GM21367 (cell line): ENCODE data around the gene FGF12.

Experiments
- ATAC-seq: cut with Tn5 transposase; IDR thresholded peaks from one replicate; pipeline ENCODE4 v1.9.1; 2021; ENCODE audit not compliant: unreplicated experiment

Gene FGF12

DNA sequence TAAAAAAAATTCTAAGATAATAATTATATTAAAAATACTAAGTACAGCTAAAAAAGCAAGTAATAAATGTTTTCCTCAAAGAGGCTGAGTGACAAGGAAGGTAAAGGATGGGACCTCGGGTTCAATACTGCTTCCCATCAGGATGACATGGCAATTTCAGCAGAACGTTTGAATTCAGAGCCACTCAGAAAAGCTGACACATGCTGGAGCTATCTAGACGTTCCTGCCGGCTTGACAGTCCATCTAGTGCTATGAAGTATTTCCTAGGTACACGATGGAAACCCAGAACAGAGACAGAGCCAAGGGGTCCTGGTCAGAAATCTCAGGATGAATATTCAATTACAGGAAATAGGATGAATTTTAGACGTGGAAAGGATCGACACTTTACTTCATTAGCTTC is 361.8 kb downstream of the FGF12 start:
- no peak for ATAC-seq

DNA sequence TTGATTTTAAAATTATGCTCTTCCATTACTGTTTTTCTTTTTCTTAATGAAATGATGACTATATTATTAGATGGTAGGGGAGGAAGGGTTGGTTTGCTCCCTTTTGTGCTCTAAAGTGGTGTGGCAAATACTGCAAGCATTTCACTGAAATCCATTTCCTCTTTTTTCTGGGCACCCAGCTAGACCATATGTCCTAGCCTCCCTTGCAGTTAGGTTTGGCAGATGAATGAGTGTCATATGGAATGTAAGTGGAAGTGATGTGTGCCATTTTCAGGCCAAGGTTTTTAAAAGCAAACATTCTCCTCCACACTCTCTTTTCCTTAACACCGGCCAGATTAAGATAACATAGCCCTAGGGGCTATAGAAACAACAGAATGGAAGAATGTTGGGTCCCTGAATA is 363.0 kb downstream of the FGF12 start:
- no peak for ATAC-seq

DNA sequence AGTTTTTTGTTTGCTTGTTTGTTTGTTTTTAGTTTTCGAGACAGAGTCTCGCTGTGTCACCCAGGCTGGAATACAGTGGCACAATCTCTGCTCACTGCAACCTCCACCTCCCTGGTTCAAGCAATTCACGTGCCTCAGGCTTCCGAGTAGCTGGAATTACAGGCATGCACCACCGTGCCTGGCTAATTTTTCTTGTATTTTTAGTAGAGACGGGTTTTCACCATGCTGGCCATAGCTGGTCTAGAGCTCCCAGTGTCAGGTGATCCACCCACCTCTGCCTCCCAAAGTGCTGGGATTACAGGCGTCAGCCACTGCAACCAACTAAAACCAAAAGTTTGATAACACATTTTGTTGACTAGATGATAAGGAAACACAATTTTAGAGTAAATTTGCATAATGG is 372.7 kb downstream of the FGF12 start:
- no peak for ATAC-seq

DNA sequence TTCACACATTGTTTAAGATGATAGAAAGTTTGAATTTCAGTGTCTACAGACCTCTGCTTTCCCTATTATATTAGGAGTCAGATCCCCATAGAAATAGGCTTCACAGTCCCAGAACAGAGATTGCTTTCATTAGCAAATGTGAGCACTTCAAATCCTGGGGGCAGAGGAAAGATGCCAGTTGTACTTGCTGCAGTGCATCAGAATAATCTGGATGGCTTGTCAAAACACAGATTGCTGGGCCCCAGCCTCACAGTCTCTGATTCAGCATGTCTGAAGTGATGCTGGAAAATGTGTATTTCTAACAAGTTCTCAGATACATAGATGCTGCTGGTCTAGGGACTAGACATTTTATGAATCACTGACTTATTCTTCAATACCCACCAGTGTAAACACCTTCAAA is 375.2 kb downstream of the FGF12 start:
- ATAC-seq, result no peak

DNA sequence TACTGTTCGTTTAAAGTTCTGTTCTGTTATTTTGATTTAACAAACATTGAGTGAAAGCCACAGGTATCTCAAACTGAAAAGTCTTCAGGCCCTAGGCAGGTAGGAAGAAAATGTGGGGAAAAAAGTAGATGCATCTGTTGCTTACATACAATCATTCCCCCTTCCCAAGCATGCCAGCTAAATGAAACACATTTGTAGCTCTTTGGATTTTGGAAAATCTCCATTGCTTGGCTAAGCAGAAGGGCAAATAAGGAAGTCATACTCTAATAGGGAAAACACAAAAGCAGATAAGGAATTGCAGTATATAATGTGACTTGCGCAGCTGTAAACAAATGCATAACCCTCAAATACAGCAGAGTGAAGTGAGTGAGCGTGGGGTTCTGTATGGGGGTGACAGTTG is 375.9 kb downstream of the FGF12 start:
- ATAC-seq, result no peak

DNA sequence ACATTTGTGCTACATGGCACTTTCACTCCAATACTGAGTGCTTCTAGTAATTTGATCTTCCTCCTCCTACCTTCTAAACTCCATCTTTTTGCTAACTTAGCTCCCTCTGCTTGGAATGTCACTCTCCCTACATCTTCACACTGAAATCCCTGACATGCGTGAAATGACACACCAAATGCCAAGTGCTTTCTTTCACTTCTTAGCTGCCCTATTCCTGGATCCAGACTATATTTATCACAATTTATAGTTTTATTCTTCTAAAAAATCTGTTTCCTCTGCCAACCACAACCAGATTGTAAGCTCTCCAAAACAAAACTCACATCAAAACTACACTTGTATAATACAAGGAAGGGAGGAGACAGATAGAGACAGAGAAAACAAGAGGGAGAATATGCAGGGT is 387.3 kb downstream of the FGF12 start:
- no peak for ATAC-seq

DNA sequence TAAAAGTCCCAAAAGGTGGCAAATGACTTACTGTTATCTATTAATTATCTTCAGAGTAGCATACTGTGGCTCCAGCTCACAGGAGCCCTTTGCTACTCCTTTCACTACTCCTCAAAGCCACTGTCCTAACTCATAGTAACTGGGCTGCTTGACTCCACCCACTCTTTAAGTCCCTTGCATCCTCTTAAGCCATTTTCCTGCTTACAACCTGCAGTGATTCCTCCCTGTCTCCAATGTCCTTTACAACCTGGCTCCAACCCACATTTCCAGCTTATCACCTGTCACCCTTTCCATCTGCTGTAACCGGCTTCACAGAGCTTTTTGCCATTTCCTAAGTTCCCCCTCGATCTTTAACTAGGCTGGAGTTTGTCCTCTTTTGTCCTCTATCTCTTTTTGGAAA is 388.1 kb downstream of the FGF12 start:
- ATAC-seq, result no peak

DNA sequence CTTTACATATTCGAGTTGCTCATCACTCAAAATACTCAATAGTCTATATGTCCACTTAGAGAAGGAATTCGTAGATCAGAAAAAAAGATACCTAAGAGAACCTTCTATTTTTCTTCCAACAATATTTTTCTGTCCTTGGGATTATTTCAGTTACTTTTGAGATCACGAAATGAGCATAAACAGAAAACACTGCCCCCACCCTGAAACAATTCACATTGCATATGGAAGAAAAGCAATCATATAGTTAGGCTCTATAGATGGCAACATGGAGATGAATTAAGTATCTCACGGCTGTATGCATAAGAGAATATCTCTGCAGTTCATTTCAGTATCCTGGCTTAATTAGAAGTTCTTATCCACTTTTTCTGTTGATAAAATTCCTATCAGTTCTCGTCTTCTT is 391.1 kb downstream of the FGF12 start:
- no peak for ATAC-seq

DNA sequence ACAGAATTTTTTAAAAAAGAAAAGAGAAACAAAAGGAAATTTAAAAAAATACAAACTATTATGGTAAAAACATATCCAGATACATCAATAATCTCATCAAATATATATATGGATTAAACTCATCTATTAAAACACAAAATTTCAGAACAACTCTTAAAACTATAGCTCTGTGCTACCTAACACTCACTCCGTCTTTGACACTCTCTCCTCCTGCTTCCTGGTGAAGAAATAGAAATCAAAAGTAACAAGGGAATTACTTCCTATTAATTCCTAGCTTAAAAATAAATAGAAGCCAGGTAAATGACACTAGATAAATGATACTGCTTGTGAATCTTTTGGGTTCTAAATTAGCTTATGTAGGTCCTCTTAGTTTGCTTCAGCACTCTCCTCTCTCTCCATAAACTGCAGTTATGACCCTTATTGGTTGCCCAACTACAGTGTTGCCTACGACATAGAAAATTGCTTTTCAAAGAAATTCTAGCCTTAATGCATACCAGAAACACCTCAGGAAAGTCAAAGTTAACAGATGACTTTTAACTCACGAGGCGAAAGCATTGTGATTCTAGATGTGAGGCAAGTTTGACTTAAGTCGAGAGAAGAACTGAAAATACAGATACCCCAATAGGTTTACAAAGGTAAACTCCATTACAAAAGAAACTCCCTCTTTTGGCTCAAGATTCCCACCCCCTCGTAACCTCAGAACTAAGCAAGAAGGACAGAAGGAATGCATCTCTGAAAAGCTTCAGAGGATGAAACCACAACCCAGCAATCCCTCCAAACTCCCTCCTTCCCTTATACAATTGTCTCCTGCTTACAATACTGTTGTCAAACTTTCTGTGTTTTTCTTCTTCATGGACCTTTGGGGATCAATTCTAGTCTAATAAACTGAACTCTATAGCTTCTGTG is 394.7 kb downstream of the FGF12 start:
- no peak for ATAC-seq

DNA sequence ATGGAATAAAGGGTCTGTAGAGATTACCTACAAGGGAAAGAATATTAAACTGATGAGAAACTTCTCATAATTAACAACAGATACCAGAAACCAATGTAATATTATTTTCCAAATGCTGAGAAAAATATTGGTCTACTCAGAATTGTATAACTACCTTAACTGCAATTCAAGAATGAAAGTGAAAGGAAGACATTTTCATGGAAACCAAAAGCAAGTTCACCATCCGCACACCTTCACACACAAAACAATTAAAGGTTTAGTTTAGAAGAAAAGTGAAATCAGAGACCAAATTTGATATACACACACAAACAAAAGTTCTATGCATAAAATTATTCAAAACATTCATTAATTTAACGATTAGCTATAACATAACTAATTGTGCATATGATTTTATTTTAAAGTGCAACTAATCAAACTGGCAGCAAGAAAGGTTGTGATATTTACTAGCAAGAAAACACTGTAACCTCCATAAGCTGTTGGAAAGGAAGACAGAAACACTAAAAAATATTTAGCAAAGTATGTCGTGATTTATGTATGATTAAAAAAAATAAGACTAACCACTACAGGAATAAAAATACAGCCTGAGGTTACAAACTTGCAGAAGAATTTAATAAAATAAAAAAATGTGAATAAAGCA is 395.5 kb downstream of the FGF12 start:
- peak; percentile 45 for ATAC-seq

DNA sequence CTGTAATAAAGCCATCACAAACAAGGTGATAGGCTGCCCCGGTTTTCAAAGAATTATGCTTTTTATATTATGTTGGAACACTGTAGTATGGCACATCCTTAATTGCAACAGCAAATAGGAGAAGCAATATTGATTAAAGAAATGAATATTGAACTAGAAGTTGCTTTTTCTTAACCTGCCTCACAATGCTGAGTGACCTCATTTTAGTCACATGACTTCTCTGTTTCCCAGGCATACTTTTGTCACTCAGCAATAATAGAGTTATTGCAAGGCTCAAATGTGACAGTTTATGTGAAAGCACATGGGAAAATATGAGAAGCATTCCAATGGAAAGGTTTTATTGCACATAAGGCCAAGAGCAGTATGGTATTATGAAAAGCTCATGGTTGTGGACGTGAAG is 400.7 kb downstream of the FGF12 start:
- ATAC-seq, result no peak

DNA sequence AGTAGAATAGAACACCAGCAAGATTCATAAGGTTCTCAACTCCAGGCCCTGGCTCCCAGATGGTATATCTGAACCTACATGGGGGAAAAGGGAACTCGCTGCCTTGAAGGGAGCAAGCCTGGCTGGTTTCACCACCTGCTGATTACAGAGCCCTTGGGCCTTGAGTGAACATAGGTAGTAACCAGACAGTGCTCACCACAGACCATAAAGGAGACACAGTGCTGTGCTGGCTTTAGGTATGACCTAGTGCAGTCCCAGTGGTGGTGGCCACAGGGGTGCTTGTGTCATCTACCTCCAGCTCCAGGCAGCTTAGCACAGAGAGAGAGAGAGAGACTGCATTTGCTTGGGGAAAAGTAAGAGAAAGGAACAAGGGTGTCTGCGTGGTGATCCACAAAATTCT is 409.8 kb downstream of the FGF12 start:
- no peak for ATAC-seq

DNA sequence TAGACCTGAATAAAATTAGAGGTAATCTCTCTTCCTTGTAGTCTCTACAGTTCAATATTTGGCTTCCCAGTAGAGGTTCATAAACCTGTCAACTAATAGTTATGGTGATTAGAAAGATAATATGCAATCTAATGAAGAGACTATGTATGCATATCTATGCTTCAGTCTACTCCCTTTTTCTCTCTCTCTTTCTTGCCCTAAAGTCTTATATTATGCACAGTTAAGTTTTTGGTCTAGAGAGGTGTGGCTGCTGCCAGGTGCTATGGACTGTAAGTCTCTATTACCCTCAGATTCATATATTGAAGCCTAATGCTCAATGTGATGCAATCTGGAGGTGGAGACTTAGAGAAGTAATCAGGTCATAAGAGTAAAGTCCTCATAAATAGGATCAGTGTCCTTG is 413.7 kb downstream of the FGF12 start:
- no peak for ATAC-seq

DNA sequence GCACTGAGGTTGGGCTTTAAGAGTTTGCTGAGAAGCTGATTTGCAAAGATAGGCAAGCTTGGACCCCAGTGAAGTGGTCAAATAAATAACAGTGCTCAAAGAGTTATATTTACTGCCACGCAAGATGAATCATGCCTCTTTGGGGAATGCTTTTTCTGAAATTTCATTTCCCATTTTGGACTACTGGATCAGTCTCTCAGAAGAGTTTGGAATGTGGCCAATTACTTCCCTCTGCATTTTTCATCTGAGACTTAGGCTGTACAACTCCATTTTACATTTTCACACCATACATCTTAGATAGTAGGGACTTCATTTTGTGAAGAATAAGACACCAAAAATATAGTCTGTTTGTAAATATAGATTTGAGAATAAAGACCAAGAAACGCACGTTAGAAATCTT is 419.7 kb downstream of the FGF12 start:
- ATAC-seq, result no peak

DNA sequence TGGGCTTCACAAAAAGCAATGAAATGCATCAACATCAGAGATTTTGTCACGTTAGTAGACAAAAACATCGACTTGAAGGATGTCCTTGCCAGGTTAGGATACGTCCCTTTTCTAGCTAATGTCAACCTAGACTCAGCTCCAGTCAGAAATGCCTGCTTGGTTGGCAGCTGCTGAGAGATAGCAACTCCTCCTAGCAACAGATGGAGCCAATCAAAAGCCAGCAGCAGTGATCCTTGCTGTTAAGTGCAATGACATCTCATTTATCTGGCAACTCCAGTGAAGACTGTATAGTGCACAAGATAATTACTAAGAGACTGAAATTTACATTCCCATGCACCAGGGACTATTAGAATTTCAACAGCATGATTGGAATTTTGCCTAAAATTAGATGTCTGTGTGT is 424.1 kb downstream of the FGF12 start:
- no peak for ATAC-seq

DNA sequence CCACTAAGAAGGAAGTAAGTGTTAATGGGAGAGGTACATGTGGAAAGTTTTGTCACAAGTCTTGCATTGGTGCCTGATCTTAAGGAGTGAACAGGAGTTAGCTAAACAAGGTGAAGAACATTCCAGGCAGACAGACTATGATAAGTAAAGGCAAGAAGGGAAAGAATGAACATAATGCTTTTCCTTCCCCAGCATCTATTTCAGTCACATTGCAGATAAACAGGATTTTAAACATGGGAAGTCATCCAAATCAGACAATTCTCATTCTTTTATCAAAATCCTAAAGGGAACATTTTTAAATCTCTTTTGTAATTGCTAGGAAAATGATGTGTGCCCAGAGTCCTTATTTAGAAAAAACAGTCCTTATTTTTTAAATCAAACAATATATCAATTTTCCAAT is 424.6 kb downstream of the FGF12 start:
- ATAC-seq, result no peak

DNA sequence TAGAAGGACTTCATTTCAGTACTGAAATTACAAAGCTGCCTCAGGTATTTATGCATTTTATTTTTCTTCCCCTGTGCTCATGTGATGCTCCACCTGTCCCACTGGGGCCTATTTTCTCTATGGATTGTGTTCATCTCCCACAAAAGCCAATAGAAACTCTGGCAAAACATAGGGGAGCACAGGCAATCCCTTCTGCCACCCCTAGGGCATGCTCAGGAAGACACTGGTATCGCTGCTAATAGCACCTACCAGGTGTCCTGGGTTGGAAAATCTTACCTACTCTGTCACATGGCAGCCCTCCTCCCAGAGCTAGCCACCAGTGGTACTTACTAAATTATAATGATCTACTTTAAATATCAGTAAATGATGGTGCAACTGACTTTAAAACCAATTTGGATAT is 427.4 kb downstream of the FGF12 start:
- no peak for ATAC-seq

DNA sequence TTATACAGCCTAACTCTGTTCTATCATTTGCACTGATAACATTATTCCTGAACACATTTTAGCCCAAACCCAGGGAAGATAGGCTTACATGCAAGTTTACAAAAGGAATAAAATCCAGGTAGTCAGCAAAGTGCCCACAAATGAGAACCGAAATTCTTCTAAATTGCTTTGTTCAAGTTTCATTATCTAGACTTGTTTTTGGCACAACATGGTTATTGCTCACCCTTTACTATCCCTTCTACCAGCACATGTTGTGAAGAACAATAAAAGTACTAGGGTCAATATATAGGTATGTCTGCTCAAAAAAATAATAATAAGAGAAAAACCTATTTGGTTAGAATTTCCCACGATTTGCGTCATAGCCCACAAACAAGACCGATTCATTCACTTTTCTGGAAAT is 430.5 kb downstream of the FGF12 start:
- ATAC-seq, result no peak

DNA sequence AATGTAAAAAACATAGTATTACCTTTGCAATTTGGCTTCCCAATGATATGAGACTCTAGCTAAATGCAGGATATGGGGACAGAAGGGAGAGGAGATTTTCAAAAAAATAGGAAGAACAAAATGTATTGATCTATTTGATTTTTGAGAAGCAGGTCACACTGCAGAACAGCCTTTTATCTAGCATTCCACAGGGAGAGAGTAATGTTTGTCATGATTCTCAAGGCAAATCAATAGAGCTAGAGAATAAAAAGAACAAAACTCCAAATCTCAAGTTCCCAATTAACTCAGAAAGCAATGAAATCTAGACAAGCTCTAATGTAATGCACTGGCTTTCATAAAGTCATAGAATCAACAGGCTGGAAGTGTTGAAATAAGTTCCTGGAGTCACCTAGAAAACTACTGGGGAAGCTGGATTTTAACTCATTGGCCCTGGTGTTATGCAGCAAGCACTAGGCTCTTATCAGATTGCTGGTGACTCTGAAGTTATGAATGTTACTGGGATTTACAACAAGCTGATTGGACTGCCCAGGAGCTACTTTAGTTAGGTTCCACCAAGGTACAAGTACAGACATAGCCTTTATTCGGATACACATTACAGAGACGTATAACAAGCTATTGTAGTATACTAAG is 442.8 kb downstream of the FGF12 start:
- no peak for ATAC-seq

DNA sequence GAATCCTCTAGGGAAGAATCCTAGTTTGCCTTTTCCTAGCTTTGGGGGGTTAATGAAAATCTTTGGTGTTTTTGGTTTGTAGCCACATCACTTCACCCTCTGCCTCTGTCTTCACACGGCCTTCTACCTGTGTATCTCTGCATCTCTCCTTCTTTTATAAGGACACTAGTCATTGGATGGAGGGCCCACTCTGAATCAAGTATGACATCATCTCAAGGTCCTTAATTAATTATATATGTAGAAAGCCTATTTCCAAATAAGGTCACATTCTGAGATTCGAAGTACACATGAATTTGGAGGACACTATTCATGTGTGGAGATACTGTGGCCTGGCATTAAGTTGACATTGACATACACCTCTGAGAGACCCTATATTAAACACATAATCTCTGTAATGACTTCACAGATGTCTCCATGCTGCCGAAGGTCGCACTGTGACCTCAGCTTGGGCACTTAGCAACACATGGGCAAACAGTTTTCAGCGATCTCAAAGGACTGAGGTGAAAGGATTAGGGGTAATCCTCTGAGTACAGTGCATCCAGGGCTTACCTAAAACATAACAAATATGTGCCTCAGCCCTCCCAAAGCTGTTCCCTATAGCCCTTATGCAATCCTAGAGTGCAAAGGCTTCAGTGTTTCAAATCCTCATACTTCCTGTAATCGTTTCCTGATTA is 446.0 kb downstream of the FGF12 start:
- no peak for ATAC-seq

DNA sequence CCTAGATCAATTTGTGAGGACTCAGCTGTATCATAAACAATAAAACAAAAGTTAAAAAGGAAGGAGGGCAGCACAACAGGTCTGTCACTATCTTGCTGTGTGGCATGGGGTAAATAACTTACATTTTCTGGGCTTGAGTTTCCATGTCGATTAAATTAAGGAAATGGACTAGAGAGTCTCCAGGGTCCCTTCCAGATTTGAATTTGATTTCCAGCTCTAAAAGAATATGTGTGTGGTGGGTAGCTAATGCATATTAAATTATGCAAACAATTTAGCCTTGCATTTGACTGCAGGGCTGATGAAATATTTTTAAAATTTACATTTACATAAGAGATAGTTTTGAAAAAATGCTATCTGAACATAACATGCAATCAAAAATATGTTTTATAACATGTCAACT is 447.7 kb downstream of the FGF12 start:
- ATAC-seq, result no peak

DNA sequence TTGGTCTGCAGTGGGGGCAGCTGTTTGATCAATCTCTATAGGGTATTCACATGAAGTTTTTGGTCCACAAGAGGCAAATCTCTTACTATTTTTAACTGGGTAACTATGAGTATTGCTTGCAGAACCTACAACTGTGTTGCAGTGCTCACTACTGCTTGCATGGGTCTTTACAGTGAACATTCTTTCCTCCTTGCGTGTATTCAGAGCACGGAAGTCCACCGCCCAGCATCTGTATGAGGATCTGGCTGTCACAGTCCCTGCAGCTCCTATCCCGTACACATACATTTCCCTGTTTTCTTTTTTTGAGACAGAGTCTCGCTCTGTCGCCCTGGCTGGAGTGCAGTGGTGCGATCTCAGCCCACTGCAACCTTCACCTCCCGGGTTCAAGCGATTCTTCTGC is 449.9 kb downstream of the FGF12 start:
- no peak for ATAC-seq
